Gastroesophageal sphincter (tissue), 3 donors: Measurements from ENCODE around the gene DHRS7.

Experiments
- EP300 ChIP-seq: sonication (generic); formaldehyde crosslinking; IDR thresholded peaks from one replicate; pipeline ENCODE4 v1.6.1; 2017; ENCODE audit warnings: antibody characterized with exemption, mild to moderate bottlenecking
- POLR2A ChIP-seq, 2 donors: fragments of 450-650 bp; IDR thresholded peaks; one replicate each; pipeline ENCODE4 v1.6.1; 2017; ENCODE audit warnings: antibody characterized with exemption in 2 of 2, mild to moderate bottlenecking in 2 of 2, moderate library complexity in 1 of 2
- POLR2AphosphoS5 ChIP-seq: sonication (generic); formaldehyde crosslinking; IDR thresholded peaks from one replicate; pipeline ENCODE4 v1.6.1; 2017; ENCODE audit warnings: antibody characterized with exemption
- TF ChIP-seq, protein P1 (sequence below), 4 experiments: fragments of 200-600 bp in 2 of 4; fragments of 450-650 bp in 2 of 4; sonication (generic) in 1 of 4; IDR thresholded peaks; one replicate each; pipeline ENCODE4 v1.5.1; 2017 to 2019; ENCODE audit warnings: antibody characterized with exemption in 4 of 4, mild to moderate bottlenecking in 2 of 4, moderate library complexity in 2 of 4

DNA sequence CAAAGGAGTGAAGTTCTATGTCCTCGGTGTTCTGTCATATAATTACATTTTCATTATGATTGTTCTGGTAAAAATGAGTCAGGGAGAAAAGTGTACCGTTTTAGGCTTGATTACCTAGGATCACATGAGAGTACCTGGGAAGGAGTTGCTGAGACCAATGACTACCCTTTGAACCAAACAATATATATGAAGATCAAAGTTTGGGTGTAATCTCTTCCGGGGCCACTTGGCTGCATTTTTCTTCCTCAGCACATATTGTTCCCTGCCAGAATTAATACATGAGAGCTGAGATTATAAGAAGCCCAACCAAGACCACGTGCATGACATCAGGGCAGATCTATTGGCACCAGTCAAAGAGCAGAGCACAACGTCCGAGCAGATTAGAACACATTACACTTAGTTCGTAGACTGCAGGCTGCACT, 41.1 kb upstream of the DHRS7 start:
- TF ChIP-seq, protein P1, sequence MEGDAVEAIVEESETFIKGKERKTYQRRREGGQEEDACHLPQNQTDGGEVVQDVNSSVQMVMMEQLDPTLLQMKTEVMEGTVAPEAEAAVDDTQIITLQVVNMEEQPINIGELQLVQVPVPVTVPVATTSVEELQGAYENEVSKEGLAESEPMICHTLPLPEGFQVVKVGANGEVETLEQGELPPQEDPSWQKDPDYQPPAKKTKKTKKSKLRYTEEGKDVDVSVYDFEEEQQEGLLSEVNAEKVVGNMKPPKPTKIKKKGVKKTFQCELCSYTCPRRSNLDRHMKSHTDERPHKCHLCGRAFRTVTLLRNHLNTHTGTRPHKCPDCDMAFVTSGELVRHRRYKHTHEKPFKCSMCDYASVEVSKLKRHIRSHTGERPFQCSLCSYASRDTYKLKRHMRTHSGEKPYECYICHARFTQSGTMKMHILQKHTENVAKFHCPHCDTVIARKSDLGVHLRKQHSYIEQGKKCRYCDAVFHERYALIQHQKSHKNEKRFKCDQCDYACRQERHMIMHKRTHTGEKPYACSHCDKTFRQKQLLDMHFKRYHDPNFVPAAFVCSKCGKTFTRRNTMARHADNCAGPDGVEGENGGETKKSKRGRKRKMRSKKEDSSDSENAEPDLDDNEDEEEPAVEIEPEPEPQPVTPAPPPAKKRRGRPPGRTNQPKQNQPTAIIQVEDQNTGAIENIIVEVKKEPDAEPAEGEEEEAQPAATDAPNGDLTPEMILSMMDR (IDR thresholded peaks at IDR 0.05), result no peak
- no peak for TF ChIP-seq POLR2A (IDR thresholded peaks at IDR 0.05)
- TF ChIP-seq EP300, result no peak
- no peak for TF ChIP-seq POLR2AphosphoS5
